Activated naive CD8-positive, alpha-beta T cell treated with anti-CD3 and anti-CD28 coated beads, Interleukin-2, amount 10 ng/mL, durations not matched to agents 7 days and 5 days (primary cell): ENCODE measurements around the gene GIPC3. TPM values are rescaled to one million over a fixed set of nuclear protein-coding genes. Genes with fewer than 3 reads are reported as not detected.
"Not testable (repeated sequence)": the region's sequence is repeated elsewhere in the genome, so short reads cannot be mapped to it uniquely, and the experiment has no call there.

Source experiments
- ATAC-seq: fragments of 150-1000 bp; cut with Tn5 transposase; one replicate; pipeline ENCODE4 v1.10.0; 2021; ENCODE audit warnings: low read depth, moderate library complexity
- POLR2A ChIA-PET: fragments of 350-600 bp; sonication (Branson Sonifier 250); formaldehyde crosslinking; loops from one replicate; lab custom pipeline; 2021; ENCODE audit warnings: antibody characterized with exemption; lab: Charles Lee
- DNase-seq: peaks from one replicate; pipeline ENCODE4 v3.0.0; 2021
- H3K27ac Mint-ChIP-seq: one replicate; pipeline ENCODE4 v1.8.0; 2022; ENCODE audit warnings: mild to moderate bottlenecking, mixed read lengths
- H3K27me3 Mint-ChIP-seq: one replicate; pipeline ENCODE4 v1.8.0; 2022; ENCODE audit warnings: mild to moderate bottlenecking, moderate library complexity, mixed read lengths
- H3K36me3 Mint-ChIP-seq: one replicate; pipeline ENCODE4 v1.8.0; 2021; ENCODE audit warnings: mild to moderate bottlenecking, mixed read lengths
- H3K4me1 Mint-ChIP-seq: one replicate; pipeline ENCODE4 v1.8.0; 2021; ENCODE audit warnings: mixed read lengths
- H3K4me3 Mint-ChIP-seq: one replicate; pipeline ENCODE4 v1.8.0; 2022; ENCODE audit warnings: mild to moderate bottlenecking, moderate library complexity, mixed read lengths
- H3K9me3 Mint-ChIP-seq: one replicate; pipeline ENCODE4 v1.8.0; 2021; ENCODE audit warnings: mixed read lengths
- total RNA-seq, 2 experiments: library from RNA; stranded (reverse); gene quantifications; one replicate each; pipeline ENCODE4 v1.2.3, GENCODE V29; 2021

Gene GIPC3
- total RNA-seq, 2 experiments from 2014 or later = 1.4 to 1.5 TPM

DNA sequence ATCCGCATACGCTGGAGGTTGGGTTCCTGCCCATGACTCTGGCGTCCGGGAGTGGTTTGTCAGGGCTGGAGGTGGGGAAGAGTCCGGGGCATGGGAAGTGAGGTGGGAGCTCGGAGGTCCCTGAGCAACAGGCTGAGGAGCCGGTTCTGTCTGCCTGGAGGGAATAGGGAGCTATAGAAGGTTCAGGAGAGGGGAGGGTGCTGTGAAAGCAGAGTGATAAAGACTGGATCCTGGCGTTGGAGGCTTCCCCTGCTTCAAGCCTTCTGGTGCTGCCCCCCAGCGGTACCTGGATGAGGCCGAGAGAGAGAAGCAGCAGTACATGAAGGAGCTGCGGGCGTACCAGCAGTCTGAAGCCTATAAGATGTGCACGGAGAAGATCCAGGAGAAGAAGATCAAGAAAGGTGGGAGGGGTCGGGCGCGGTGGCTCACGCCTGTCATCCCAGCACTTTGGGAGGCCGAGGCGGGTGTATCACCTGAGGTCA is 10.0 kb upstream of the GIPC3 start:
- POLR2A ChIA-PET = interaction anchor here (0.7 to 1.3 kb wide), 4 partner anchors 21 to 1392 kb away, joined by 3 to 5 read pairs (median 4); partner anchors contain the start of gene MRPL54
- ATAC-seq (no peak), DNase-seq (peak; percentile 36)
- H3K36me3 Mint-ChIP-seq = peaks cover 2% of the 10 kb centered on the region
- H3K27ac Mint-ChIP-seq = no peak overlapping the region
- H3K27me3 Mint-ChIP-seq = no peaks in the 10 kb centered on the region
- no peaks in the 10 kb centered on the region for H3K9me3 Mint-ChIP-seq
- H3K4me3 Mint-ChIP-seq = no peak overlapping the region
- H3K4me1 Mint-ChIP-seq = peaks cover 9% of the 10 kb centered on the region

DNA sequence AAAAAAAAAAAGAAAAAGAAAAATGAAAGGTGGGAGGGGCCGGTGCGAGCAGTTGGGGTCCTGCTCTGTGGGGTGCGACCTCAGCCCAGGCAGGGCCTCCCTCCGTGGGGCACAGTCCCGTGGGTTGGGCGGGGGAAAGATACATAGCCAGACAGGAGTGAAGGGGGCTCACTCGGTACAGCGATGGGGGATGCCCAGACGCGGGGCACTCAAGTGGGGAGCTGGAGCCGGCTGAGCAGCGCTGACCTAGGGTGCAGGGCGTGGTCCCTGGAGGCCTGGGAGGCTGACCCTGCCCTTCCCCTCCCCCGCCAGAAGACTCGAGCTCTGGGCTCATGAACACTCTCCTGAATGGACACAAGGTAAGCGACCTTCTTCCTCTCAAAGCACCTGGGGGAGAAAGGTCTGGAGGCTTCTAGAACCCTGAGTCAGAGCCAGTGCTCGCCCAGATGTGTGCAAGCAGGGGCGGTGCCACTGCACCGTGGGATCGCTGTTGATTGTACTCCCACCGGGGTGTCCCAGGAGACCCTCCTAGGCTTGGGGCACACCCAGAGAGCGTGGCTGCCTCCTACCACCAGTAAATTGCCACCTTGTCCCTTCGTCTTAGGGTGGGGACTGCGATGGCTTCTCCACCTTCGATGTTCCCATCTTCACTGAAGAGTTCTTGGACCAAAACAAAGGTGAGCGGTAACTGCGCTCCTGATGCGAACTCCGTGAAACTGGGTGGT is 9.2 kb upstream of the GIPC3 start:
- POLR2A ChIA-PET = interaction anchor here (0.7 to 1.3 kb wide), 2 partner anchors 22 to 187 kb away, joined by 3 to 4 read pairs; partner anchors contain the start of gene MRPL54
- no peaks in the 10 kb centered on the region for H3K27me3 Mint-ChIP-seq
- peaks cover 2% of the 10 kb centered on the region for H3K36me3 Mint-ChIP-seq
- H3K9me3 Mint-ChIP-seq = no peaks in the 10 kb centered on the region
- peaks cover 9% of the 10 kb centered on the region for H3K4me1 Mint-ChIP-seq
- no peak for DNase-seq
- no peak for ATAC-seq
- H3K4me3 Mint-ChIP-seq = no peak overlapping the region
- H3K27ac Mint-ChIP-seq = no peak overlapping the region

DNA sequence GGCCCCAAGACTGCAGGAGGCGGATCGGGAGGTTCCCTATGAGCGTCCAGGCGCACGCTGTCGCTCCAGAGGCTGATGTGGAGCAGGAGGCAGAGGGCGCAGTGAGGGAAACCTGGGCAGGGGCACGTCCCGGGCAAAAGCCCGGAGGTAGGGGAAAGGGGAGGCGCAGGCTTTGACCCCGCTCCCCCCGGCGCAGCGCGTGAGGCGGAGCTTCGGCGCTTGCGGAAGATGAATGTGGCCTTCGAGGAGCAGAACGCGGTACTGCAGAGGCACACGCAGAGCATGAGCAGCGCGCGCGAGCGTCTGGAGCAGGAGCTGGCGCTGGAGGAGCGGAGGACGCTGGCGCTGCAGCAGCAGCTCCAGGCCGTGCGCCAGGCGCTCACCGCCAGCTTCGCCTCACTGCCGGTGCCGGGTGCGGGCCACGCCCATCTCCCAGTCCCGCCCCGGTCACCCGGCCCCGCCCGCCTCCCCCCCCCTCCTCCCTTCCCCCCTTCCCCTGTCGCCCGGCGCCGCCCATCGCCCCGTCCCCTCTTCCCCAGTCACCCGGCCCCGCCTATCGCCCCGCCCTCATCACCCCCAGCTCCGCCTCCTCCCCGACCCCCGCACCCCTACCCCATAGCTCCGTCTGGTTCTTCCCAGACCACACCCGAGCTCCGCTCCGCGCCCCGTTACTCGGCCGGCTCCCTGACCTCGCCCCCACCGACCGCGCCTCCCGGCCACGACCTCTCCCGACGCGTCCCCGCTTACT is 8.4 kb upstream of the GIPC3 start:
- Mint-ChIP-seq H3K9me3 (no peaks in the 10 kb centered on the region), H3K27me3 (no peaks in the 10 kb centered on the region), H3K4me1 (peaks cover 7% of the 10 kb centered on the region), H3K36me3 (peaks cover 2% of the 10 kb centered on the region), H3K27ac (no peak overlapping the region), H3K4me3 (no peak overlapping the region)
- POLR2A ChIA-PET = no interaction called here
- ATAC-seq (no peak), DNase-seq (no peak)

DNA sequence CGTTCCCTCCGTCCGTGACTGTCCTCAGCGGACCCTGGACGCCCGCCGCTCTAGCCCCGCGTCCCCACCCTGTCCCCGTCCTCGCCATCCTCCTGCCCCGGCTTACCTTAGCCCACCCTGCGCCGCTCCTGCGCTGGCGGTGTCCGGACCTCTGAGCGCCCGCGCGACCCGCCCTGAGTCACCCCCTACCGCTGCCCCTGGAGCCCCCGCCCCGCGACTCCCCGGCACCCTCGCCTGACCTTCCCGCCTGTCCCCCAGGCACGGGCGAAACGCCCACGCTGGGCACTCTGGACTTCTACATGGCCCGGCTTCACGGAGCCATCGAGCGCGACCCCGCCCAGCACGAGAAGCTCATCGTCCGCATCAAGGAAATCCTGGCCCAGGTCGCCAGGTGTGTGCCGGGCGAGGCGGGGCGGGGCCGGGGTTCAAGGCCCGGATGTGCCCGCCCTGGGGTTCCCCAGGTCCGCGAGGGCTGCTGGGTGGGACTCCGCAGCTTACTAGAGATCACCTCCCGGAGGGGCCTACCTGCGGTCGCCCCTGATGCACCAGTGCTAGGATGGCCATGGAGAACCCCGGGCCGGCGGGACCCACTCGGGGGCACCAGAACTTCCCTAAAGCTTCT is 7.4 kb upstream of the GIPC3 start:
- peaks cover 2% of the 10 kb centered on the region for H3K36me3 Mint-ChIP-seq
- DNase-seq = peak; percentile 33
- ATAC-seq = no peak
- no peaks in the 10 kb centered on the region for H3K27me3 Mint-ChIP-seq
- POLR2A ChIA-PET = no interaction called here
- H3K4me3 Mint-ChIP-seq = no peak overlapping the region
- H3K27ac Mint-ChIP-seq = no peak overlapping the region
- no peaks in the 10 kb centered on the region for H3K9me3 Mint-ChIP-seq
- H3K4me1 Mint-ChIP-seq = peaks cover 4% of the 10 kb centered on the region

DNA sequence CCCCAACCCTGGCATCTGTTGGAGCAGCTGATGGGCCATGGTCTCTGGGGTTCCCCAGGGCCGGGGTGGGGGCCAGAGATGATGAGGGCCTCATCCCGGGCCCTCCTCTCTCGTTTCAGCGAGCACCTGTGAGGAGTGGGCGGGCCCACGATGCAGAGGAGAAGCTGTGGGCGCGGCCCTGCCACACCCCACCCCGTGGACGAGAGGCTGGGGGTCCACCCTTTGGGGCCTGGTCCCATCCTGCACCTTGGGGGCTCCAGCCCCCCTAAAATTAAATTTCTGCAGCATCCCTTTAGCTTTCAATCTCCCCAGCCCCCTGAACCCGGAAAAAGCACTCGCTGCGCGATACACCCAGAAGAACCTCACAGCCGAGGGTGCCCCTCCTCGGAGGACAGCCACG is 6.9 kb upstream of the GIPC3 start:
- Mint-ChIP-seq H3K9me3 (no peaks in the 10 kb centered on the region), H3K4me1 (peaks cover 4% of the 10 kb centered on the region), H3K36me3 (peaks cover 2% of the 10 kb centered on the region), H3K27me3 (peaks cover 1% of the 10 kb centered on the region), H3K4me3 (no peak overlapping the region), H3K27ac (no peak overlapping the region)
- DNase-seq (no peak), ATAC-seq (no peak)
- POLR2A ChIA-PET = no interaction called here

DNA sequence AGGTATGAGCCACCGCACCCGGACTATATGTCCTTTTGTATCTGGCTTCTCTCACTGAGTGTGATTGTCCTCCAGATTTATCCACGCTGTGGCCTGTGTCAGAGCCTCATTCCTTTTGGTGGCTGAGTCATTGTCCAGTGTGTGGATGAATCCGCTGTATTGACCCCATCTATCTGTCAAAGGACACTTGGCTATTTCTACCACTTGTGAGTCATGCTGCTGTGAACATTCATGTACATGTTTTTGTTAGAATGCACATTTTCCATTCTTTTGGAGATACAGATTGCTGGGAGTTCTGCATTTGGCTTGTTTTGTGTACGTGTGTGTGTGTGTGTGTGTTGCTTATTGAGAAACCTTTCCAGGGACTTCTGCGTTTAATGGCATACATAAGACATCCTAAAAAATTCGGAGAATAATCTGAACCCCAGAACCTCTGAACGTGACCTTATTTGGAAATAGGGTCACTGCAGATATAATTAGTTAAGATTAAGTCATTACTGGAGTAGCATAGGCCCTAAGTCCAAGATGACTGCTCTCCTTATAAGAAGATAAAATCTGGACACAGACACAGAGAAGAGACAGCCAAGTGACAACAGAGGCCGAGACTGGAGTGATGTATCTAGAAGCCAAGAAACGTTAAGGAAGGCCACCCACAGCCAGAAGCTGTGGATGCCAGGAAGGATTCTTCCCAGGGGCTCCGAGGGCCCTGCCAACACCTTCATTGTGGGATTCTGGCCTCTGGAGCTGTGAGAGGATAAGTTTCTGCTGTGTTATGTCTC is 4.9 kb upstream of the GIPC3 start:
- H3K27ac Mint-ChIP-seq = no peak overlapping the region

DNA sequence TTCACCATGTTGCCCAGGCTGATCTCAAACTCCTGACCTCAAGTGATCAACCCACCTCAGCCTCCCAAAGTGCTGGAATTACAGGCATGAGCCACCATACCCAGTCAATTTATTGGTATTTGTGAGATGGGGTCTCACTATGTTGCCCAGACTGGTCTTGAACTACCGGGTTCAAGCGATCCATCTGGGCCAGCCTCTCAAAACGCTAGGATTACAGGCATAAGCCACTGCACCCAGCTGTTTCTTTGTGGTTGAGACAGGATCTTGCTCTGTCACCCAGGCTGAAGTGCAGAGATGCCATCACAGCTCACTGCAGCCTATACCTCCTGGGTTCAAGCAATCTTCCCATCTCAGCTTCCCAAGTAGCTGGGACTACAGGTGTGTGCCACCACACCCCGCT is 3.5 kb upstream of the GIPC3 start:
- H3K4me1 Mint-ChIP-seq, H3K27ac Mint-ChIP-seq, DNase-seq, H3K4me3 Mint-ChIP-seq, H3K36me3 Mint-ChIP-seq, H3K27me3 Mint-ChIP-seq, ATAC-seq, H3K9me3 Mint-ChIP-seq: not testable (repeated sequence)
- POLR2A ChIA-PET = interaction anchor here (1.2 kb wide), 1 partner anchor 25 kb away, joined by 3 read pairs; no protein-coding TSS in a partner anchor

More for the DNA sequence above, 4.9 kb upstream of the GIPC3 start:
- no peaks in the 10 kb centered on the region for H3K36me3 Mint-ChIP-seq
- H3K27me3 Mint-ChIP-seq = peaks cover 3% of the 10 kb centered on the region
- POLR2A ChIA-PET = interaction anchor here (0.7 kb wide), 1 partner anchor 80 kb away, joined by 3 read pairs; no protein-coding TSS in a partner anchor
- H3K9me3 Mint-ChIP-seq = no peaks in the 10 kb centered on the region
- H3K4me3 Mint-ChIP-seq = no peak overlapping the region
- no peak for DNase-seq
- H3K4me1 Mint-ChIP-seq = peaks cover 1% of the 10 kb centered on the region
- no peak for ATAC-seq

DNA sequence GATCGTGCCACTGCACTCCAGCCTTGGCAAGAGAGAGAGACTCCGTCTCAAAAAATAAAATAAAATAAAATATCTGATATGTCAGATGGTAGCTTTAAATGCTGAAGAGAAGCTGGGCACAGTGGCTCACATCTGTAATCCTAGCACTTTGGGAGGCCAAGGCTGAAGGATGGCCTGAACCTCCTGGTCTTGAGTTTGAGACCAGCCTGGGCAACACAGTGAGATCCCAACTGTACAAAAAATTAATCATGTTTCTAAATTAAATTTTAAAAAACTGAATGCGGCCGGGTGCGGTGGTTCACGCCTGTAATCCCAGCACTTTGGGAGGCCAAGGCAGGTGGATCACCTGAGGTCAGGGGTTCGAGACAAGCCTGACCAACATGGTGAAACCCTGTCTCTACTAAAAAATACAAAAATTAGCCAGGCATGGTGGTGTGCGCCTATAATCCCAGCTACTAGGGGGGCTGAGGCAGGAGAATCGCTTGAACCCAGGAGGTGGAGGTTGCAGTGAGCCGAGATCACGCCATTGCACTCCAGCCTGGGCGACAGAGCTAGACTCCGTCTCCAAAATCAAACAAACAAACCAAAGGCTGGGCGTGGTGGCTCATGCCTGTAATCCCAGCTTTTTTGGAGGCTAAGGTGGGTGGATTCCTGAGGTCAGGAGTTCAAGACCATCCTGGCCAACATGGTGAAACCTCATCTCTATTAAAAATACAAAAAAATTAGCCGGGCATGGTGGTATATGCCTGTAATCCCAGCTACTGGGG is 1.1 kb upstream of the GIPC3 start:
- H3K4me1 Mint-ChIP-seq, ATAC-seq, H3K9me3 Mint-ChIP-seq, DNase-seq, POLR2A ChIA-PET, H3K27me3 Mint-ChIP-seq, H3K36me3 Mint-ChIP-seq, H3K4me3 Mint-ChIP-seq, H3K27ac Mint-ChIP-seq: not testable (repeated sequence)

DNA sequence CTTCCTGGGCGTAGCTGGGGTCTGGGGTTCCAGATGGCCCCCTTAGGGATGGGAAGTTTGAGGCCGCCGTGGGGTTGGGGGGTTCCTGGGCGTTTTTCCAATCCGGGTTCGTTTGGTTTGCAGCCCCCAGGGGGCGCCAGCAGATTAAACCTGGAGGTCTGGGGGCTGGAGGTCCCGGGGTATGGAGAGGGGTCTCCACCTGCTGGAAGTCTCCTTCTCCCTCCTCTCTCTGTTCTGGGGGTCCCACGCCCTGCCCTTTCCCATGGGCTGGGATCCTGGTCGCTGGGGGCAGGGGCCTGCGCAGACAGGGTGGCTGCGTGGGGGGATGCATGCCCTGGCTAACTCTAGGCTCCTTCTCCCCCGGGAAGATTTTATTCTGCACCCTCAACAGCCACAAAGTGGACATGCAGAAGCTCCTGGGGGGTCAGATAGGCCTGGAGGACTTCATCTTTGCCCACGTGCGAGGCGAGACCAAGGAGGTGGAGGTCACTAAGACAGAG is 899 bp downstream of the GIPC3 start:
- POLR2A ChIA-PET = no interaction called here
- ATAC-seq (no peak), DNase-seq (peak; percentile 65)
- Mint-ChIP-seq H3K4me3 (peak overlapping the region; percentile 30), H3K4me1 (no peaks in the 10 kb centered on the region), H3K27ac (no peak overlapping the region), H3K27me3 (peaks cover 3% of the 10 kb centered on the region), H3K9me3 (peaks cover 2% of the 10 kb centered on the region), H3K36me3 (no peaks in the 10 kb centered on the region)

DNA sequence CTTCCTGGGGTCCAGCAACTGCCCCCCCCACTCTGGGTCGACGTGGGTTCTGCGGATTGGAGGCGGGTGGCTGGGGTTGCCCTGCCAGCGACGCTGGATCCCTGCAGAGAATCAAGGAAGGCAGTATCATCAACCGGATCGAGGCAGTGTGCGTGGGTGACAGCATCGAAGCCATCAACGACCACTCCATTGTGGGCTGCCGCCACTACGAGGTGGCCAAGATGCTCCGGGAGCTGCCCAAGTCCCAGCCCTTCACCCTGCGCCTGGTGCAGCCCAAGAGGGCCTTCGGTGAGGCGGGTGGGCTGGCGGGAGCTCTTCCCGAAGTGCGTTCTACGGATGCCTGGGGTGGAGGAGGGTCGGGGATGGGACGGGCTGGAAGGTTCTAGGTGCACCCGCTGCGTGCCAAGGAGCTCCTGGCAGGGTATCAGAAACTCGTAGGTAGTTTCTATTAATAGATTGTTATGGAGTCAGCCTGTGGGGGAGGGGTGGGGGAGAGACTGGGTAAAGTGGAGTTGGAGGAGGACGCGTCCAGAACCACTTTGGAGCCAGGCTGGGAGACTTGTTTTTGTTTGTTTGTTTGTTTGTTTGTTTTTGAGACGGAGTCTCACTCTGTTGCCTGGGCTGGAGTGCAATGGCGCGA is 1.5 kb downstream of the GIPC3 start:
- Mint-ChIP-seq H3K4me3 (no peak overlapping the region), H3K4me1 (no peaks in the 10 kb centered on the region), H3K36me3 (no peaks in the 10 kb centered on the region), H3K27ac (no peak overlapping the region), H3K9me3 (peaks cover 2% of the 10 kb centered on the region), H3K27me3 (peaks cover 3% of the 10 kb centered on the region)
- POLR2A ChIA-PET = no interaction called here
- DNase-seq (no peak), ATAC-seq (no peak)

DNA sequence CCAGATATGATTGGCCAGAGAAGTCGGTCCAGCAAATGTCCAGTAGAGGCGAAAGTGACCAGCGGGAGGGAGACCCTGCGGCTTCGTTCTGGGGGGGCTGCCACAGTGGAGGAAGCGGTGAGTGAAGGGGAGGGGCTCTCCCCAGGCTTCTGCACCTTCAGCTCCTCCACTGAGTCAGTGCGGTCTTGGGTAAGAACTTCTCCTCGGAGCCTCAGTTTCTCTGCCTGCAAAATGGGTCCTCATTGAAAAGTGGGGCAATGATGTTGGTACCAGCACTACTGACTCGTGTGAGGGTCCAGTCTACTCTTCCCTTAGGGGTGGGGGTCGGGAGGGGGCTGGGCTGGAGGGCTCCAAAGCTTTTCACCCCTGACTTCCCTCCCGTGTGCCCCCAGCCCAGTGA is 4.2 kb downstream of the GIPC3 start:
- H3K4me3 Mint-ChIP-seq = no peak overlapping the region
- no peak for DNase-seq
- H3K4me1 Mint-ChIP-seq = no peaks in the 10 kb centered on the region
- H3K36me3 Mint-ChIP-seq = no peaks in the 10 kb centered on the region
- POLR2A ChIA-PET = no interaction called here
- H3K27me3 Mint-ChIP-seq = no peaks in the 10 kb centered on the region
- H3K27ac Mint-ChIP-seq = no peak overlapping the region
- H3K9me3 Mint-ChIP-seq = peaks cover 2% of the 10 kb centered on the region
- ATAC-seq = no peak

DNA sequence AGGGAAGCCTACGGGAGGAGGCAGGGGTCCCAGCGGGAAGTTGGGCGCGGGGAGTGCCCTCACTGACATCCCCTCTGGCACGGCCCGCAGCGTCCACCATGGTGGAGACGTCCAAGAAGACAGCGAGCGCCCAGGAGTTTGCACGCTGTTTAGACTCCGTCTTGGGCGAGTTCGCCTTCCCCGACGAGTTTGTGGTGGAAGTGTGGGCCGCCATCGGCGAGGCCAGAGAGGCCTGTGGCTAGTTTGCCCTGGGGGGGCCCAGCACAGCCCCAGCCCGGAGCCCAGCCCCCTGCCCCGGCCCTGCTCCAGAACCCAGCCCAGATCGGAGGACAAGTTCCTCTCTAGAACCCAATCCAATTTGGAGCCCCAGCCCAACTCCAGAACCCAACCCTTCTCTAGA is 4.7 kb downstream of the GIPC3 start:
- Mint-ChIP-seq H3K27ac (no peak overlapping the region), H3K4me3 (no peak overlapping the region), H3K36me3 (no peaks in the 10 kb centered on the region), H3K4me1 (no peaks in the 10 kb centered on the region), H3K9me3 (peaks cover 2% of the 10 kb centered on the region), H3K27me3 (no peaks in the 10 kb centered on the region)
- no peak for ATAC-seq
- DNase-seq = no peak
- POLR2A ChIA-PET = no interaction called here
